ENCODE data around the gene WDR18. TPM values are rescaled to one million over a fixed set of nuclear protein-coding genes. Genes with fewer than 3 reads are reported as not detected.

Gene WDR18
- total and polyA plus RNA-seq, 2 of the 8 experiments (the other 6 are each of a cell fraction or from before 2014, with no cell fraction given) = 87.7 to 177 TPM

GRCh38 chr19:963486-963951, 20.6 kb upstream of the WDR18 start:
- H2BK5ac ChIP-seq (ENCODE audit: low read depth, low read length) = peak overlapping the region; percentile 12; the same call in 1 of the 2 replicates
- H3K4me1 ChIP-seq (replicated peaks in 1 of 4; ENCODE audit: control insufficient read depth in 3 of 4, insufficient read depth in 4 of 4, low read length in 3 of 4) = peaks cover 0 to 8% (median 4%) of the 10 kb centered on the region in 4 experiments; a peak in 3 of 7 replicates
- no peak overlapping the region for H3K4ac ChIP-seq (replicated peaks; ENCODE audit: insufficient read length, low read depth, low read length)
- H3K79me2 ChIP-seq (ENCODE audit: control insufficient read depth in 1 of 2, insufficient read depth in 2 of 2, low read length in 2 of 2) = 0 out of 4 replicates have a peak, but pooled peaks cover 0 to 3% of the 10 kb centered on the region in 2 experiments
- H4K20me1 ChIP-seq (replicated peaks in 1 of 2; ENCODE audit: control insufficient read depth in 1 of 2, insufficient read depth in 2 of 2, low read length in 2 of 2) = peaks cover 0 to 3% of the 10 kb centered on the region in 2 experiments
- no peak overlapping the region for H3K4me3 ChIP-seq (ENCODE audit: extremely low read depth in 1 of 4, insufficient read depth in 2 of 4, low read depth in 3 of 4, low read length in 4 of 4)
- H2AFZ ChIP-seq (ENCODE audit: low read length) = no peak overlapping the region
- no peak overlapping the region for H3K23ac ChIP-seq (ENCODE audit: insufficient read length)
- H3K14ac ChIP-seq (ENCODE audit: insufficient read length) = no peak overlapping the region
- no peaks in the 10 kb centered on the region for H3K27me3 ChIP-seq (replicated peaks in 1 of 4; ENCODE audit: control insufficient read depth in 3 of 4, extremely low read depth in 1 of 4, insufficient read depth in 3 of 4, low read length in 3 of 4)
- CTCF ChIA-PET (ENCODE audit: partially characterized antibody) = interaction anchor here (0.5 to 2.0 kb wide), 2 partner anchors 18 to 40 kb away, joined by 5 to 6 read pairs; no protein-coding TSS in a partner anchor
- whole genome bisulfite sequencing, 2 experiments (ENCODE audit: extremely low coverage in 1 of 2, insufficient coverage in 1 of 2, insufficient read length in 1 of 2, insufficient replicate concordance in 2 of 2, low coverage in 1 of 2, low lambda C conversion rate in 2 of 2, missing lambda C conversion rate in 1 of 2) = 88% methylated on average over 7 of the region's 11 CpGs; no CpG with 5 or more reads in 1 of the 2 experiments
- H3K23me2 ChIP-seq (ENCODE audit: low read depth, low read length) = no peaks in the 10 kb centered on the region
- peaks cover 0 to 10% of the 10 kb centered on the region in 2 experiments; a peak in 1 of 4 replicates for H3K9me3 ChIP-seq (ENCODE audit: insufficient read depth in 2 of 2, low read depth in 1 of 2, low read length in 1 of 2)
- DNase-seq (ENCODE audit: low read depth in 1 of 2, low spot score in 2 of 2) (no peak), FAIRE-seq (no peak)
- no peaks in the 10 kb centered on the region for H3K79me1 ChIP-seq (ENCODE audit: low read depth, low read length)
- no peak overlapping the region for H2BK12ac ChIP-seq (ENCODE audit: low read depth, low read length)
- POLR2A ChIA-PET (ENCODE audit: partially characterized antibody) = interaction anchor here (1.3 to 1.7 kb wide), 2 partner anchors 21 to 65 kb away, joined by 3 to 9 read pairs; partner anchors contain the start of gene WDR18
- no peak overlapping the region for H2AK5ac ChIP-seq (ENCODE audit: low read depth, low read length)
- H2BK15ac ChIP-seq (ENCODE audit: low read length) = no peak overlapping the region
- H2BK120ac ChIP-seq (replicated peaks; ENCODE audit: low read depth, low read length) = no peak overlapping the region
- H4K91ac ChIP-seq (replicated peaks; ENCODE audit: insufficient read length, low read length) = no peak overlapping the region
- H3K4me2 ChIP-seq (ENCODE audit: insufficient read depth in 1 of 2, low read depth in 2 of 2, low read length in 2 of 2) = no peak overlapping the region
- H4K5ac ChIP-seq (ENCODE audit: insufficient read length, low read depth, low read length) = no peak overlapping the region
- no peak overlapping the region for H3K56ac ChIP-seq (replicated peaks; ENCODE audit: insufficient read length, low read depth, low read length)
- H3K9ac ChIP-seq (replicated peaks in 1 of 4; ENCODE audit: extremely low read depth in 1 of 4, low read depth in 3 of 4, low read length in 3 of 4) = no peak overlapping the region
- peaks cover 8 to 37% (median 23%) of the 10 kb centered on the region in 4 experiments for H3K36me3 ChIP-seq (ENCODE audit: control insufficient read depth in 2 of 4, insufficient read depth in 4 of 4, low read length in 3 of 4)
- H2BK20ac ChIP-seq (ENCODE audit: low read length) = no peak overlapping the region
- peak overlapping the region; percentile 28; the same call in 1 of the 2 replicates for H4K8ac ChIP-seq (ENCODE audit: extremely low read depth, insufficient read depth, low read length)
- H3K18ac ChIP-seq (ENCODE audit: extremely low read depth, low read length) = no peak overlapping the region
- no peak overlapping the region for H3K27ac ChIP-seq (ENCODE audit: low read depth, low read length)
- TF ChIP-seq EGR1 (IDR thresholded peaks at IDR 0.05; ENCODE audit: borderline replicate concordance, low read depth, low read length) (no peak), RXRA (IDR thresholded peaks at IDR 0.05; ENCODE audit: insufficient read depth, low read depth, low read length) (no peak), JUND (IDR thresholded peaks at IDR 0.05; ENCODE audit: low read length) (no peak), NRF1 (IDR thresholded peaks at IDR 0.05; ENCODE audit: low read depth, low read length) (no peak), SP2 (IDR thresholded peaks at IDR 0.05; ENCODE audit: low read length) (no peak), ASH2L (IDR thresholded peaks at IDR 0.05; ENCODE audit: low read length) (no peak), FOSL1 (IDR thresholded peaks at IDR 0.05; ENCODE audit: insufficient read depth, low read depth, low read length) (no peak), SIX5 (IDR thresholded peaks at IDR 0.05; ENCODE audit: low read depth, low read length) (no peak), GABPA (IDR thresholded peaks at IDR 0.05; ENCODE audit: borderline replicate concordance, insufficient read depth, low read length) (no peak)

Measured in H1 (cell line).